Measurements from ENCODE around the gene NNMT.
A peak's percentile ranks its signal among the peaks of the same experiment; 100 is the strongest.

NNMT gene

DNA sequence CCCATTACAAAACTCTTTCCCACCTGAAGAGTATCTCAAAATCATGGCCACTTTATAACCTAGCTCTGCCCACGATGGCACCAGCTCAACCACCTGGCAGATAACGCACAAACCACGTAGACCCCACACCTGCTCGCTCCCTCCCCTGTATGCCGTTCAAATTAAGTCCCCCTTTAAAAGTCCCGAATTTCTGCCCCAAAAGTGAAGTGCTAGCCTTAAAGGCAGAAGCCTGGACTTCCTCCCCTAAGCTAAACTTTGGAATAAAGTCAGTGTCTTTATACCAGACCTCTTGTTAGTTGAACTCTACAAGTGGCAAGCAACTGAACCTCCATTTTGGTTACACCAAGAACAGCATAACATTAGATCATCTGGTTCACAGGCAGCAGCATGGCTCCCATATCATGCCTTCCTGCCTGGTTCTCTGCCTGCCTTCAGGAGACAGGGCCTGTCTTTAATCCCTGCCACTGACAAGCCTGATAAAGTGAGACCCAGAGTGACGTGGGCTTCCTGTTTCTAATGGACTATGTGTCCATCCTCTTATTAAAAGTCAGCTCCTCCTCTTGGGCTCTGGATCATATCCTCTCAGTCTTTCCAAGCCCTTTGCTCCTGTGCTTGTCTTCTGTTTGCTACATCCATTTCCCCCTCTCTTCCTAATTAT lies 32.6 kb upstream of the NNMT start:
- DNase-seq: no peak

DNA sequence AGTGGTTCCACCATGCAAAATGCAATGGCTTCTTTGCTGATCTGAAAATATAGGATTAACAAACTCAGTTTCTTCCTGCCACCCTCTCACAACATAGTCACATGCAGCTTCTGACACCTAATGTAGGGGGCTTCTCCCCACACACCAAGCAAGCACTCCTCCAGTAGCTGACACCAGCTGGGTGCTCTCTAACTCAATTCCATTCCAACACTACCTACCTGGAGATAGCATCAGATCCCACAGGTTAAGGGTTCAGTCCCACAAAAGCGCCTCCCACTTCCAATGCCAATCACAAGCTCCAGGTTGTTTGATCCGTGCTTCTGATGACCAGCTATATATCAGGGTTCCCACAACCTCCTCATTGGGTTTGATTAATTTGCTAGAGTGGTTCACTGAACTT lies 31.8 kb upstream of the NNMT start:
- DNase-seq: no peak

DNA sequence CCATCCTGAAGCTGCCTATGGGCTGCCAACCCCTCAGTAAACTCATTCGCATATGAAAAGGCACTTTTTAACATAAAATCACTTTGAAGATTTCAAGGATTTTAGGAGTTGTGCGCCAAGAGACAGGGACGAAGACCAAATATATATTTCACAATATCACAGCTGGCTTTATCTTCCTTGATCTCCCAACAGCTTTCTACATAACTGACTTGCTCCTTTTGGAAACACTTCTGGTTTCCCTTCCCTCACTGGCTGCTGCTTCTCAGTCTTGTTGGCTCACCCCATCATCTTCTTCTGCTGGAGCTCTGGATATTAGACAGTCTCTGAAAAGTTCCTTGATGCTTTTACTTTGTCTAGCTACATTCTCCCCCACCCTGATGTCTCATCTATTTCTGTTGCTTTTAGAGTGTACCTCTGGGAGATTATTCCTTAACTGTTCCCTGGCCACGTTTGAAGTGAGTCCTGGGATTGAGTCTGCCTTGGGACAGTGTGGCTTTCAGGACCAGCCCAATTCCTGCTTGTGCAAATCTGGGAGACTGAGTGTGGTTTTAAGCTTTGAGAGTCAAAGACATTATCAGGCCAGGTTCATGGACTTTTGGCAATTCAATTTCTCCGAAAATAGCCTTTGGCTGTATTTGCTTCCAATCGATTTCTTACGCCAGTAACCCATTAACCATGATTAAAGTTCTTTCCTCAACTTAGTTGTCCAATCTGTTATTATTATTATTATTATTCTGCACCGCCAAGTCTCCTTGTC lies 30.9 kb upstream of the NNMT start:
- DNase-seq: no peak

GRCh38 chr11:114269498-114269897 lies 26.7 kb upstream of the NNMT start:
- DNase-seq: no peak

DNA sequence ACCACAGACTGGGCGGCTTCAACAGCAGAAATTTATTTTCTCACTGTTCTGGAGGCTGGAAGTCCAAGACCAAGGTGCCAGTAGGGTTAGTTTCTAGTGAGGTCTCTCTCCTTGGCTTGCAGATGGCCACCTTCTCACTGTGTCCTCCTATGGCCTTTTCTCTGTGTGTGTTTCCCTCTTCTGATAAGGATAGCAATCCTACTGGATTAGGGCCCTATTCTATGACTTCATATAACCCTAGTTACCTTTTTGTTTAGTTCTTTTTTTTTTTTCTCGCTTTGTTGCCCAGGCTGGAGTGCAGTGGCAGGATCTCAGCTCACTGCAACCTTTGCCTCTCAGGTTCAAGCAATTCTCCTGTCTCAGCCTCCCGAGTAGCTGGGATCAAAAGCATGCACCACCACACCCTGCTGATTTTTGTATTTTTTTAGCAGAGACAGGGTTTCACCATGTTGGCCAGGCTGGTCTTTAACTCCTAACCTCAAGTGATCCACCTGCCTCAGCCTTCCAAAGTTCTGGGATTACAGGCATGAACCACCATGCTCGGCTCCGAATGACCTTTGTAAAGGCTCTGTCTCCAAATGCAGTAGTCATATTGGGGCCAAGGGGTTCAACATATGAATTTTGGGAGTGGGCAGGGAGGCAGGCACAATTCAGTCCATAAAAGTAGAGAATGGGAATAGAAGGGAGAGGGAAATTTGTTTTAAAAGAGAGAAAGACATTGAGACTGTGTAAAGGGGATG lies 25.5 kb upstream of the NNMT start:
- DNase-seq: no peak

GRCh38 chr11:114271316-114271715 lies 24.9 kb upstream of the NNMT start:
- DNase-seq: no peak

- no peak for DNase-seq
Measured at GRCh38 chr11:114272311-114272710, 23.9 kb upstream of the NNMT start.

DNA sequence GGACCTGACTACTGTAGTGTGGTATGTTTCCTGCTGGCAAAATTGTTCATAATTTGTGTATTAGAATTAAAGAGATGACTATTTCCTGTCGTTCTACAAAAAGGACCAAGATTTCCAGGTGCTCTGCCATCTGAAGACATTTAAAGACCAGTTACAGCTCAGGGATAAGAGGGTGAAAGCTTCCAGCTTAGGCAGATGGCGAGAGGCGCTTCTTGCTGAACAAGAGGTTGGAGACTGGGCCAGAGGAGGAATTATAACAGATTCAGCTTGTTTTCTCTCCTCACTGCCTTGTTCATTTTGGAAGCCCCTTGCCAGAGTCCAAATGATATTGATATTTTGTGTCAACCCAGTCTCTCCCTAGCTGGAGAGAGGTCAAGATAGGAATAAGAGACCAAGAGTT lies 23.1 kb upstream of the NNMT start:
- no peak for DNase-seq

DNA sequence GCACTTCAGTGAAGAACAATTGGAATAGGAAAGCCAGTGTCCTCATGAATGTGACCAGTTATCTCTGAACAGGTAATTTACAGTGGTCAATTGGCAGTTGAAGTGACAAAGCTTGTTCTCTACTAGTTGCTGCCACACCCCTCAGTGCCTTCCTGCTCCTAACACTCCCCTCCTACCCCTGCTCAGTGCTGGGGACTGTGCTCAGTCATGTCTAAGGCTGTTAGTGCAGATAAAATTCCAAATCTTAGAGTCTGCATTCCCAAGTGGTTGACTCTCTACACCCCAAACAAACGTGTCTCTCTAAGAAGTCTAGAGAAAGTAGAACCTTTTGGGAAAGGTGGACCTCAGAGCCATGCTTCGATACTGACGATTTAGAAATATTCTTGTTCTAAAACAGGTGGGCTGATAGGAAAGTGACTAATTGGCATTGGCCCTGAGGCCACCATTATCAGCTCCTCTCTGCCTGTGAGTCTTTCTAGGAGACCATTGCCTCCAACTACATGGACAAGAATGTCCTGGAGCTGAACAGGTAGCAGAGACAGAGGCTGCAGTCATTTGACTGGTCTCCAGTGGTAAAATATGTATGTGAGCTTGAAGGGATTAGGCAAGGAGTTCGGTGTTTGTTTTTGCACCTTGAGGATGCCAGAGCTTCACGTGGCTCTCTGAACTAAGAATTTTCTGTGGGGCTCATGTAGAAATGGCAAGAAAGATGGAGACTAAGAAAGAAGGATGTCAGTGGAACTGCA lies 22.1 kb upstream of the NNMT start:
- no peak for DNase-seq

GRCh38 chr11:114274637-114275036 lies 21.6 kb upstream of the NNMT start:
- no peak for DNase-seq

DNA sequence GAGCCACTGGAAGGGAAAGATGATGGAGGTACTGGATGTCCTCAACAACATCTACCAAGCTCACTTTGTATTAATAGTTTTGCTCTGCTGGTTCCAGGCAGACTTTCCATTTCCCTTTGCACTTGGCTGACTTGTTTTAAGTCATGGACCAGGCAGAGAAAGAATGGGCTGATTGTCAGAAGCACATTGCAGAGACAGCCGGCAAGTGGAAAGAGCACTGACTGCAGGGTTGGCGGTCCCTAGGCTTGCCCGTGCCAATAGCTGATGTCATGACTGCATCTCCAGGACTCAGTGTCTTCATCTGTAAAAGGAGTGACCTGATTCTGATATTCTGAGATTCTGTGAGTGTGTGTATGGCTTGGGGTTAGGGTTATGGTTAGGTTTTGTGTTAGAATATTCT lies 20.9 kb upstream of the NNMT start:
- no peak for DNase-seq

DNA sequence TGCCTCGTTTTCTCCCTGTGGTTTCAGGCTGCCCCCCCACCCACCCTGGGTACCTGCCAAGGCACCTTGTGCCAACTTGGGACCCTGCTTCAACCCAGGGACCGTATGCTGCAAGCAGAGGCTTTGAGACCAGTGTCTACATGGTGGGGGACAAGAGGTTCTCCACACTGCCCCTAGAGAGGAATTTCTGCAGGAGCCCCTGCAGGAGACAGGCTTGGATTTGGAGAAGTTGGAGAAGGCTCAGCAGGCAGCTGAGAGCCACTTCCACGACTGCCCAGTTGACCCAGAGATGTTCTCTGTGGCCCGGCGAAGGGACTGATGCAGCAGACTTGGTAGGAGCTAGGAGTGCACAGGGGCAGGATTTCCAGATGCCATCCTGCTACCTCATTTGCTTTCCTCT lies 20.1 kb upstream of the NNMT start:
- no peak for DNase-seq

DNA sequence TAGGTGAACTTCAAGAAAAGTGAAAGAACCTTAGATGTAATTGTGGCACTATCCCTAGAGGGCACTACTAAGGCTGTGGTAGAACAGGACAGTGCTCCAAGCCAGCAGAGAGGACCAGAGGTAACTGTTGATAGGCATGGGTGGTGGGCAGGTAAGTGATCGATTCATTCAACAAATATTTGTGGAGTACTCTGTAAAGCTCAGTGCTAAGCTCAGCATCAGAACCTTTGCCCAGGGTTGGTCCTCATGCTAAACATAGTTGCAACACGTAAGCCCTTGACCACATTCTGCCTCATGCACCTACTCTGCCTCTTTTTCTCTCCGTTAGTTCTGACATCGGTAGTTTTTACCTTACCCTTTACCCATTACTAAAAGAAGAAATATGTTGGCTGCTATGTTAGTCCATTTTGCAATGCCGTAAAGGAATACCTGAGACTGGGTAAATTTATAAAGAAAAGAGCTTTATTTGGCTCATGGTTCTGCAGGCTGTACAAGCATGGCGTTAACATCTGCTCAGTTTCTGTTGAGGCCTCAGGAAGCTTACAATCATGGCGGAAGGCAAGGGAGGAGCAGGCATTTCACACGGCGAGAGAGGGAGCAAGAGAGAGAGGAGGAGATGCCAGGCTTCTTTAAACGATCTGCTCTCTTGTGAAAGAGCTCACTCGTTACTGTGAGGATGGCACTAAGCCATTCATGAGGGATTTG lies 18.4 kb upstream of the NNMT start:
- DNase-seq: no peak

DNA sequence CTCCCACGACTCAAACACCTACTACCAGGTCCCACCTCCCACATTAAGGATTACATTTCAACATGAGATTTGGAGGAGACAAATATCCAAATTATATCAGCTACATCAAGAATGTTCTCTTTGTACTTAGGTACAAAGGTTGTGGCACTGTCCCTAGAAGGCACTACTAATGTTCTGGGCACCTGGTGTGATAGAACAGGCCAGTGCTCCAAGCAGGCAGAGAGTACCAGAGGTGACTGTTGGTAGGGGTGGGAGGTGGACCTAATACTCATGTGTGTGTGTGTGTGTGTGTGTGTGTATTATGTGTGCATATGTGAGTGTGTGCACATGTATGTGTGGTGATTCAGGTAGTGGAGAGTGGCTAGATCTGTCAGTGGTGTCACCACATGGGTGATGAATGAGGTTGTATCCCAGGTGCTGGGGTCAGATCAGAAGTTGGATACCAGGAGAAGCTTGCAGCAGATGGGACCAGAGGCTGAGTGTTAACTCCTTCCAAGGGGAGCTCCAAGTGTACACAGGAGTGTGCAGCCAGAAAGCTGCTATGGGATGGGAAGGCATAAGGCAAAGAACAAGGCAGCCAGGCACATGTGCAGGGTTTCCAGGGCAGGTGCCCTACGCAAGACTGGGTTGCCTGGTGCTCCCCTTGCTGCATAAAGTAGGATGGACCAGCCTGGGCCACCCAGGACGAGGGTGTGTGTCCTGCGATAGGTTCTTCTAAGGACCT lies 17.7 kb upstream of the NNMT start:
- DNase-seq: no peak

- no peak for DNase-seq
Measured at GRCh38 chr11:114279792-114280546, 16.2 kb upstream of the NNMT start.

DNA sequence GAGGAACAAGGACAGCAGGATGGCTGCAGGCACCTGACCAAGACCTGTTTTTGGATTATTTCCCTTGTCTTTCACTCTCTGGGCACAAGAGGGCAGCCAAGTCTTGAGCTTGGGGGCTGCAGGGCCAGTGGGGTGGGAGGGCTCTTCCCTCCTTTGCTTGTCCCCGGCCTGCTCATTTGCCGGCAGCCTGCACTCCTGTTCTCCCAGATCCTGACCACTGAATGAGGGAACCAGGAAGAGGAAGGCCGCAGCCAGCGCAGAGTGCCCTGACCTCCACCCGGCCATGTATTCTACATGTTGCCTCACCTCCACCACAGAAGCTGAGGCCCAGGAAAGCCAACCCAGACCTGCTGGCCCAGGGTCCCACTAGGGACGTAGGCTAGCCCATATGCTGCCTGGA lies 15.5 kb upstream of the NNMT start:
- DNase-seq: peak; percentile 65

DNA sequence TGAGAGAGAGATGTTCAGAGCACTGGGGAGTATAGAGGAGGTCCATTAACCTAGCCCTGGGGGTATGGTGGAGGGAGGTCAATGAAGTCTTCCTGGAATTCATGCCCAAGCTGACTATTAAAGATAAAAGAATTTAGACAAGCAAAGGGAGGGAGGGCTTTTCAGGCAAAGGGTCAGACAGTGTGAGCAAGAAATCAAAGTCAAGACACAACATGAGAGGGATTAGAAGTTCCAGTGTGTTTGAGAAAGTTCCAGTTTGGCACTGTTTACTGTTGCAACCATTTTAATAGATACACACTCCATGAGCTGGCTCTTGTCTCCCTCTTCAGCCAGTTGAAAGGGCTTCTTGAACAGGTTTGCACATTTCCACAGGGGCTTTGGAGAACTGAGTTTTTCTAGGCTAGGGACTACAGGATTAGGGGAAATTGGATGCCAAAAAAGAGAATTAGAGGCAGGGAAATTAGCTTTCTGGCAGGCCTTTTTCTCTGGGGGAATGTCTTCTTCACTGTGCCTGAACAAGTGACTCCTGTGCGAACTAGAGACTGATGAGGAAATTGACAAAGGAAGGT lies 14.7 kb upstream of the NNMT start:
- DNase-seq: no peak

- no peak for DNase-seq
Measured at GRCh38 chr11:114282488-114282887, 13.7 kb upstream of the NNMT start.

DNA sequence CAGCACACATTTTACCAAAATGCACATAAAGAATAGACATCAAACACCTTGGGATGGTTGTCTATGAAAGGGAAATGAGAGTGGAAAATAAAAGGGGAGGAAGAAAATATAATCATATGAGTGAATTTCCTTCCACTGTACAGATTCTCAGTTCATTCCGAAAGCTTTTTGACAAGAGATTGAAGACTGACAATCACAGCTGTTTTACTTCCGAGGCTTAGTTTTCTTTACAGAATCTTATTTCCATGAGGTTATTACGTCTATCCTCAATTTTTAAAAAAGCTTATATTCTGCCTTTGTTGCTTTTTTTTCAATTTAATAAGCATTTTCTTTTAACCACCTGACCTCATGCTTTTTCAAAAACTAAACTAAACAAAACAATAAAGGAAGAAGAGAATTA lies 12.8 kb upstream of the NNMT start:
- DNase-seq: no peak

GRCh38 chr11:114284021-114284420 lies 12.2 kb upstream of the NNMT start:
- DNase-seq: peak; percentile 68

DNA sequence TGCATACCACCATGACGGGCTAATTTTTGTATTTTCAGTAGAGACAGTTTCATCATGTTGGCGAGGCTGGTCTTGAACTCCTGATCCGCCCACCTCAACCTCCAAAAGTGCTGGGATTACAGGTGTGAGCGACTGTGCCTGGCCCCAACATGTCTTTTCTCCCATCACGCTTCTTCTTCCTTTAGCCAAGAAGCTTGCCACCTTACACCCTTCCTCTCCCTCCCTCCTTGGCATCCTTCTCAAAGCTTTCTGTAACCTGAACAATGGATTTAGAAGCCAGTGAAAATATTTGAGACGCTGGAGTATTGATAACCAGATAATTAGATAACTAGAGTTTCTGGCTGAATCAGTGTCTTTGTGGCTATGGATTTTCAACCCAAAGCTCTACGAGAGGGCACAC lies 11.3 kb upstream of the NNMT start:
- DNase-seq: no peak

Measured in NCI-H2029 (cell line).